HL-60 (cell line): Measurements from ENCODE around the gene IFT81.
A peak's percentile ranks its signal among the peaks of the same experiment; 100 is the strongest.

Source experiments
- DNase-seq, 2 experiments: peaks; one replicate each; pipeline ENCODE4 v3.0.0-alpha.2; 2010 to 2020; ENCODE audit warnings: low read depth in 1 of 2, low spot score in 1 of 2
- H3K27ac ChIP-seq: fragments of 250-450 bp; sonication (Bioruptor Pico); replicated peaks from 2 replicates; pipeline ENCODE4 v1.5.1; 2020; ENCODE audit warnings: mild to moderate bottlenecking, moderate library complexity
- H3K27me3 ChIP-seq: fragments of 250-450 bp; sonication (Bioruptor Pico); 2 replicates; pipeline ENCODE4 v1.5.1; 2021; ENCODE audit warnings: mild to moderate bottlenecking, moderate library complexity; ENCODE audit not compliant: insufficient read depth, poor library complexity, severe bottlenecking
- H3K4me3 ChIP-seq: replicated peaks from 2 replicates; pipeline ENCODE4 v1.5.1; 2011; ENCODE audit warnings: mild to moderate bottlenecking, control low read depth, low read length; ENCODE audit not compliant: insufficient read depth
- CTCF ChIP-seq: IDR thresholded peaks from one replicate; pipeline ENCODE4 v1.5.1; 2011; ENCODE audit warnings: low read length, control low read depth, inconsistent platforms; ENCODE audit not compliant: insufficient read depth
- GABPA ChIP-seq: IDR thresholded peaks from 2 replicates; pipeline ENCODE4 v1.6.1; 2012; ENCODE audit warnings: low read depth
- POLR2AphosphoS5 ChIP-seq: IDR thresholded peaks from 2 replicates; pipeline ENCODE4 v1.6.1; 2012; ENCODE audit warnings: low read depth
- SPI1 ChIP-seq: IDR thresholded peaks from 2 replicates; pipeline ENCODE4 v1.6.1; 2012; ENCODE audit warnings: low read depth, mild to moderate bottlenecking, borderline replicate concordance
- TF ChIP-seq, protein P1 (sequence below): IDR thresholded peaks from 2 replicates; pipeline ENCODE4 v1.6.1; 2012; ENCODE audit warnings: low read depth; ENCODE audit not compliant: insufficient replicate concordance

IFT81 gene

GRCh38 chr12:110258466-110258865 lies 134.3 kb downstream of the IFT81 start:
- no peak for DNase-seq
- H3K27me3 ChIP-seq = no peaks in the 10 kb centered on the region
- TF ChIP-seq SPI1 (no peak), POLR2AphosphoS5 (no peak), CTCF (no peak), GABPA (no peak)
- TF ChIP-seq, protein P1, sequence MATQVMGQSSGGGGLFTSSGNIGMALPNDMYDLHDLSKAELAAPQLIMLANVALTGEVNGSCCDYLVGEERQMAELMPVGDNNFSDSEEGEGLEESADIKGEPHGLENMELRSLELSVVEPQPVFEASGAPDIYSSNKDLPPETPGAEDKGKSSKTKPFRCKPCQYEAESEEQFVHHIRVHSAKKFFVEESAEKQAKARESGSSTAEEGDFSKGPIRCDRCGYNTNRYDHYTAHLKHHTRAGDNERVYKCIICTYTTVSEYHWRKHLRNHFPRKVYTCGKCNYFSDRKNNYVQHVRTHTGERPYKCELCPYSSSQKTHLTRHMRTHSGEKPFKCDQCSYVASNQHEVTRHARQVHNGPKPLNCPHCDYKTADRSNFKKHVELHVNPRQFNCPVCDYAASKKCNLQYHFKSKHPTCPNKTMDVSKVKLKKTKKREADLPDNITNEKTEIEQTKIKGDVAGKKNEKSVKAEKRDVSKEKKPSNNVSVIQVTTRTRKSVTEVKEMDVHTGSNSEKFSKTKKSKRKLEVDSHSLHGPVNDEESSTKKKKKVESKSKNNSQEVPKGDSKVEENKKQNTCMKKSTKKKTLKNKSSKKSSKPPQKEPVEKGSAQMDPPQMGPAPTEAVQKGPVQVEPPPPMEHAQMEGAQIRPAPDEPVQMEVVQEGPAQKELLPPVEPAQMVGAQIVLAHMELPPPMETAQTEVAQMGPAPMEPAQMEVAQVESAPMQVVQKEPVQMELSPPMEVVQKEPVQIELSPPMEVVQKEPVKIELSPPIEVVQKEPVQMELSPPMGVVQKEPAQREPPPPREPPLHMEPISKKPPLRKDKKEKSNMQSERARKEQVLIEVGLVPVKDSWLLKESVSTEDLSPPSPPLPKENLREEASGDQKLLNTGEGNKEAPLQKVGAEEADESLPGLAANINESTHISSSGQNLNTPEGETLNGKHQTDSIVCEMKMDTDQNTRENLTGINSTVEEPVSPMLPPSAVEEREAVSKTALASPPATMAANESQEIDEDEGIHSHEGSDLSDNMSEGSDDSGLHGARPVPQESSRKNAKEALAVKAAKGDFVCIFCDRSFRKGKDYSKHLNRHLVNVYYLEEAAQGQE = no peak
- no peak overlapping the region for H3K27ac ChIP-seq
- no peak overlapping the region for H3K4me3 ChIP-seq

GRCh38 chr12:110262442-110263388 lies 138.6 kb downstream of the IFT81 start:
- no peak overlapping the region for H3K27ac ChIP-seq
- H3K27me3 ChIP-seq = no peaks in the 10 kb centered on the region
- no peak for TF ChIP-seq CTCF
- H3K4me3 ChIP-seq = no peak overlapping the region
- DNase-seq = peak in 1 of 2 experiments; percentile 34

- DNase-seq = no peak
- TF ChIP-seq POLR2AphosphoS5 (no peak), GABPA (no peak), SPI1 (no peak), CTCF (no peak)
- TF ChIP-seq, protein P1 = no peak
- Histone ChIP-seq H3K27me3 (no peaks in the 10 kb centered on the region), H3K27ac (no peak overlapping the region), H3K4me3 (no peak overlapping the region)
Observed at GRCh38 chr12:110266381-110266960, 142.3 kb downstream of the IFT81 start.
